Smooth muscle cell of the pulmonary artery (primary cell): ENCODE measurements around the gene DDX51. TPM values are rescaled to one million over a fixed set of nuclear protein-coding genes. Genes with fewer than 3 reads are reported as not detected.

Experiments used
- total RNA-seq: library from RNA; depleted of rRNA; stranded (reverse); fragments of >200 nt; gene quantifications from 2 replicates; pipeline ENCODE4 v1.2.3, GENCODE V29; 2014

The DDX51 gene, protein sequence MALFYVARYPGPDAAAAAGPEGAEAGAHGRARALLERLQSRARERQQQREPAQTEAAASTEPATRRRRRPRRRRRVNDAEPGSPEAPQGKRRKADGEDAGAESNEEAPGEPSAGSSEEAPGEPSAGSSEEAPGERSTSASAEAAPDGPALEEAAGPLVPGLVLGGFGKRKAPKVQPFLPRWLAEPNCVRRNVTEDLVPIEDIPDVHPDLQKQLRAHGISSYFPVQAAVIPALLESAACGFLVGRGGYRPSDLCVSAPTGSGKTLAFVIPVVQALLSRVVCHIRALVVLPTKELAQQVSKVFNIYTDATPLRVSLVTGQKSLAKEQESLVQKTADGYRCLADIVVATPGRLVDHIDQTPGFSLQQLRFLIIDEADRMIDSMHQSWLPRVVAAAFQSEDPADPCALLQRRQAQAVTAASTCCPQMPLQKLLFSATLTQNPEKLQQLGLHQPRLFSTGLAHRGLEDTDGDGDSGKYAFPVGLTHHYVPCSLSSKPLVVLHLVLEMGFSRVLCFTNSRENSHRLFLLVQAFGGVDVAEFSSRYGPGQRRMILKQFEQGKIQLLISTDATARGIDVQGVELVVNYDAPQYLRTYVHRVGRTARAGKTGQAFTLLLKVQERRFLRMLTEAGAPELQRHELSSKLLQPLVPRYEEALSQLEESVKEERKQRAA
- total RNA-seq = 6.2 and 10.0 TPM in 2 replicates

GRCh38 chr12:132144115-132144809 lies at the start of gene DDX51, which contains the start of gene NOC4L:
Gene DDX51 (minus strand): TSS chr12:132144319. CDS start chr12:132144296, 23 bp downstream.
Gene NOC4L (plus strand): TSS chr12:132144457. CDS start chr12:132144489, 32 bp downstream.

Other genes starting within 250 kb of the DDX51 start
- 20.0 and 21.0 TPM in 2 replicates for gene ULK1, start 249.7 kb downstream of the DDX51 start, total RNA-seq
- 7.4 and 15.7 TPM in 2 replicates for gene PUS1, start 215.0 kb downstream of the DDX51 start, total RNA-seq
- gene EP400, start 194.4 kb downstream of the DDX51 start, total RNA-seq = 15.2 and 20.2 TPM in 2 replicates
- gene NOC4L, start 138 bp upstream of the DDX51 start, total RNA-seq = 8.5 and 10.4 TPM in 2 replicates
- 0.07 and 0.86 TPM in 2 replicates for gene GALNT9, start 185.3 kb upstream of the DDX51 start, total RNA-seq